SKM-1 (cell line): Measurements from ENCODE around the gene MCTP1.

Source experiments
- DNase-seq: peaks from one replicate; lab custom pipeline; 2025; ENCODE audit not compliant: unreplicated experiment; lab: John Stamatoyannopoulos, UW

MCTP1 gene

GRCh38 chr5:94674490-94675382 lies 610.2 kb downstream of the MCTP1 start:
- DNase-seq = no peak

DNA sequence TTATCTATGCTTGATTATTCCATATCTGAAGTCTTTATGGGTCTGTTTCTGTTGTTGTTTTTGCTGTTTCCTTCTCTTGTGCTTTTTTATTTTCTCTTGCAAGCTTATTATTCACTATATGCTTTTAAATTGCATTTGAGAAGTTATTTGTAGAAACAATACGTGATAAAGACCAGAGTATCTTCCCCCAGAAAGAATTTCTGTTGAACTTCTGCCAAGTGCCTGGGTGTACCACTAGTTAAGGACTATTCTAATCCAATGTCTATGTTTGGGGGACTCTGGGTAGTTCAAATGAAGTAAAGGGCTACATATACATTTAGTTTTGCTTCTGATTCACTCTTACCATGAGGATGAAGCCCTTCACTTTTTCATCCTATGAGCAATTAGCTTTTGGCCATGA lies 612.1 kb downstream of the MCTP1 start:
- DNase-seq = no peak

- DNase-seq = no peak
Measured at GRCh38 chr5:94670726-94671125, 614.2 kb downstream of the MCTP1 start.

GRCh38 chr5:94667937-94668336 lies 617.0 kb downstream of the MCTP1 start:
- DNase-seq = no peak

DNA sequence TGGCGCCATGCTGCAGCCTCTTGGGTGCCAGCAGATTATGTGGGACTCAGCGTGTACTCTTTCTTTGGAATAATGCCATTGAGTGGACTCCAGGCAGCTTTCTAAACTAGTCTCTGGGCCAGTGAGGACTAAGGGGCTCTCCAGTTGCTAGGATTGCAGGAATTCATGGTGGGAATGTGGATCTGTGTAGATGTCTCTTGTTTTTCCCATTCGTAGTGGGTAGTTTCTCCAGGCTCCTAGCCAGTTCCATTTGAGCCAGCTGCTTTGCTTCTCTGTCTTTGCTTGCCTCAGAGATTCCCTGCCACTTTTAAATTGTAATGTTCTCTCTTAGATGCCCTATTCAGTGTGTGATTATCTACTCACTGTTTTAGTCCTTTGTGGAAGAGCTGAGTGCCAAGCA lies 623.8 kb downstream of the MCTP1 start:
- DNase-seq = no peak

GRCh38 chr5:94660506-94660905 lies 624.4 kb downstream of the MCTP1 start:
- DNase-seq = no peak

DNA sequence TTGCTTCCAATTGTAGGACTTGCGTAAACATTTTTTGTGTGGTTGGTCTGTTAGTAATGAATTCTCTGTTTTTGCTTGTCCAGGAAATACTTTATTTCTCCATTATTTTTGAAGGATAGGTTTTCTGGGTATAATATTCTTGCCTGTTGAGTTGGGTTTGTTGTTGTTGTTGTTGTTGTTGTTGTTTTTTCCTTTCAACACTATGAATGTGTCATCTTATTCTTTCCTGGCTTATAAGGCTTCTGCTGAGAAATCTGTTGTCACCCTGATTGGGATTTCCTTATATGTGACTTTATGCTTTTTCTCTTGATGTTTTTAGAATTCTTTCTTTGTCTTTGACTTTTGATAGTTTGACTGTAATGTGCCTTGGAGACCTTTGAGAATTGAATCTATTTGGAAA lies 626.6 kb downstream of the MCTP1 start:
- DNase-seq = no peak
